Hematopoietic multipotent progenitor cell treated with erythropoietin and hydrocortisone succinate and interleukin-3 and kit ligand, for 6 days (in vitro differentiated cells): ENCODE data around the gene ARL15.

ENCODE experiments used
- DNase-seq: peaks from one replicate; pipeline ENCODE4 v3.0.0-alpha.2; 2015

The ARL15 gene

DNA sequence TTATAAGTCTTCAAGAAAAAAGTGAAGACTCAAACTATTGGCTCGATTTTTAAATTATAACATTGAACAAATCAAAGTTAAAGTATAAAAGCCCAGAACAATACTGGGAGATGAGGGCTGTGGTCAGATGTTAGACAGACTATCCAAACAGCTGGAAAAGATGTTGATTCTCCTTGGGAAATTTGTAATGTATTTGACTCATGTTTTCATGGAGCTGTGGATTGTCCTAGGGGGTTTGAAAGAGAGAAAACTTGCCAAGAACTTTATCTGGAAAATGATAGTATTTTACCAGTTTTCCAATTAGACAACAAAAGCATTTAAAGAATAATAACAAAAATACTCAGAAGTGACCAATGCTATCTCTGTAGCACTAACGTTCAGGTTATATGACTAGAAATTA, 339.2 kb downstream of the ARL15 start:
- no peak for DNase-seq

DNA sequence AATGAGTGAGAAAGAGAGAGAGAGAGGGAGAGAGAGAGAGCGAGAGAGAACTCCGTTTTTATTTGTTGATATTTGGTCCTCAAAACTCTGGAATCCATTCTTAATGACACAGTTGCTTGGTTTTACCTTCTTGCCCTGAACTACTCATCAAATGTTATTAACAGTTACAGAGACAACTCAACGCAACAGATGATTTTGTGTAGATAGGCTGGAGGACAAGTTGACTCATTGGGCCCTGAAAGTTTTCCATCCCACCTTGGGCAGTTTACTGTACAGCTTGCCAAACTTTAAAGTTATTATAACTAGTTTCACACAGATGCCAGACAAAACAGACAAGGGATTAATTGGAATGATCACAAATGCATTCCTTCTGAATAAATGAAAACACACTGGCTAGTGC, 339.9 kb downstream of the ARL15 start:
- DNase-seq, result peak; percentile 6

DNA sequence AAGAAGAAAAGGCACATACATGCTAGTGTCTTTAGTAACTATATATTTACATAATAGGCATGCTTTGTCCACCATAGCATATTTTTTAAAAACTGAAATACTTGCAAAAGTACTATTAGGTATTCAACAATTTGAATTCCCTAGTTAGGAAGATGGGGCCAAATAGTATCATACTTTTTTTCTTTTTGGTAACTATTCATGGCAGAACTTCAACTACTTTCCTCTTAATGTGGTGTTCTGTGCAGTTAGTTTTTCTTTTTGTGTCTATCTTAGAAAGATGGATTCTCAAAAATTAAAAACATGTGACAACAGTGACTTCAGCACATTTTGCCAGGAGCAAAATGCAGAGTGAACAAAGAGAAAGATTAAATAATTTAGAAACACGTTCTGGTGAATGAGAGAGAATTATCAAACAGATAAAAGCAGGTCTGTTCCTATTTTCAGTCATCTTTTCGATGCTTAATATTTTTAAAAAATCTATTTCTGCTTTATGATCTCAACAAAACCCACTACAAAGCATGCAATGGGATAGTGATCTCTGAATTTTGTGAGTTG, 341.1 kb downstream of the ARL15 start:
- no peak for DNase-seq

DNA sequence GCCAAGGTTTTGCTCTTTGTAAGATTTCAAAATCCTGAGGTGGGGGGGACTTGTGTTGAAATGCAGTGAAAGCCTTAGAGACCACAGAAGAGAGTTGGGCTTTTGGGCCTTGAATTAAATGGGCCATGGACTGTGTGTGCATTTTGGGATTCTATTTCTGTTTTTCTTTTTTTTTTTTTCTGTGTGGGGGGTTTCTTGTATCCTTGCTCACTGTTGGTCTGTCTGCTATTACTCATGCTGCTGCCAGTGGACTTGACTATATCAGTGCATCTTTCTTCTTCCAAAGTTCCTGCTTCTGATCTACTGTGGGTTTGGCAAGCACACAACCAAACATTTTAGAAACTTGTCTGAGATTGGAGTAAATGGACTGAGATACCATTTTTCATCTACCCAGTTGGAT, 344.9 kb downstream of the ARL15 start:
- no peak for DNase-seq

DNA sequence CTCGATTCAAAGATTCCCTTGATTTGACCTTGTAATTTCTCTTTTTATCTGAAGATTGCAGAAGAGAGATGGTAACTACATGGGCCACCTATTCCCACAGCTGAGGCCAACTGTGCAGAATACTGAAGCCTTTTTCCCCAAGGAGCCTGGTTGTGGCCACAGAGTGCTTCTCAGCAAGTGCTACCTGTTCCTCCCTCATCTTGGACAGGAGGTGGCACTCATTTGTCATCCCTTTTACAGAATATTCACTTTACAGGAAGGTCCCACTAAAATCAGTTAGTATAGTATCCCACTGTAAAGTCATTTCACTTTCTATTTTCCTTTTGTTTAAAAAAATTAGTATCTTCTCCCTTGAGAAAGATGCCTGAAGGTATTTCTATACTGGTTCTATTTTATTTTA, 346.4 kb downstream of the ARL15 start:
- DNase-seq, result no peak

DNA sequence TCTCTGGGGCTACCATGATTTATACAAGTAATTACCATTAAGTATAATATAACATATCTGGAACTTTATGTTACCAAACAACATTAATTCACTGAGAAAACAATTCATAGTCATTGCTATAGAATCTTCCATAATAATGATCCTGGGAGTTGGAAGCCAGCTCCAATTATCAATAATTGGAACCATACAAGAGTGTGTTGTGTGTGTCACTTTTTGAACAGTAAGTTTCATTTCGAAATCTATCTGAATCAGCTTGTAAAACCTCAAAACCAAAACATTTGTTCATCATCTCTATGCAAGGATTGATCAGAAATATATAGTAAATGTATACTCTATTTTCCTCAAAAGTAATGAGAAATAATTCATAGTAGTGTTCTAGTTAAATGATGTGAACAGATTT, 348.1 kb downstream of the ARL15 start:
- no peak for DNase-seq

DNA sequence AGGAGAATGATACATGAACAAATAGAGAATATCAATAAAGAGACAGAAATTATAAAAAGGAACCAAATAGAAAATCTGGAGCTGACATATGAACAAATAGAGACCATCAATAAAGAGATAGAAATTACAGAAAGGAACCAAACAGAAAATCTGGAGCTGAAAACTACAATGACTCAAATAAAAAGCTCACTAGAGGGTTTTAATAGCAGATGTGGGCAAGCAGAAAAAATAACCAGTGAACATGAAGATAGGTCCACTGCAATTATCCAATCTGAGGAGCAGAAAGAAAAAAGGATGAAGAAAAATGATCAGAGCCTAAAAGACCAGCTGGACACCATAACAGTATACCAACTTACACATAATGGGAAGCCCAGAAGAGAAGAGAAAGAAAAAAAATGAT, 353.7 kb downstream of the ARL15 start:
- no peak for DNase-seq

DNA sequence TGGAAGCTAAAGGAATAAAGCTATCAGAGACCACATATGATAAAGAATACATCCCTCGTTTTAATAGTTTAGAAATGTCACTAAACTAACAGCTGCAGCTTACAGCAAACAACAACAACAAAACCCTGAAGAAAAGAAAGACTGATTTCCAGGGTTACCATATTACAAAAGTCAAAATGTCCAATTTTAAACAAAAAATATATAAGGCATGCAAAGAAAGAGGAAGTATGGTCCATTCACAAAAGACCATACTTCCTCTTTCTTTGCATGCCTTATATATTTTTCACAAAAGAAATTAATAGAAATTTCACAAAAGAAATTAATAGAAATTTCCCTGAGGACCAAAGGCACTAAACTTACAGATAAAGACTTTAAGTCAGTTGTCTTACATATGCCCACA, 354.2 kb downstream of the ARL15 start:
- peak; percentile 13 for DNase-seq

DNA sequence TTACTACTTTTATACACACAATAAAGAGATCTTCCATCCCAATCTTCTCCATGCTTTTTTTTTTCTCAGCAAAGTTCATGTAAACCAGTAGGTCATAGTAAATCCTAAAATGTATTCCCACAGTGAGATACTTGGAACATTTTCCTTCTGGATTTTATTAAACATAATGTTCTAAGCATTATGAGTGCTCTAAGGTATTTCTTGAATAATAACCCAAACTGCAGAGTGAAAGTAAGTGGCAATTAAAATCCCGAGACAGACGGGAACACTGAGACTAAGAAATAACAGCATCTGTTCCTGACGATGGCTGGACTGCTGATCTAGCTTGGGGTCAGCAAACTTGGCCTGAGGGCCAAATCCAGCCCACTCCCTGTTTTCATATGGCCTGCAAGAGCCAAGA, 359.8 kb downstream of the ARL15 start:
- no peak for DNase-seq

DNA sequence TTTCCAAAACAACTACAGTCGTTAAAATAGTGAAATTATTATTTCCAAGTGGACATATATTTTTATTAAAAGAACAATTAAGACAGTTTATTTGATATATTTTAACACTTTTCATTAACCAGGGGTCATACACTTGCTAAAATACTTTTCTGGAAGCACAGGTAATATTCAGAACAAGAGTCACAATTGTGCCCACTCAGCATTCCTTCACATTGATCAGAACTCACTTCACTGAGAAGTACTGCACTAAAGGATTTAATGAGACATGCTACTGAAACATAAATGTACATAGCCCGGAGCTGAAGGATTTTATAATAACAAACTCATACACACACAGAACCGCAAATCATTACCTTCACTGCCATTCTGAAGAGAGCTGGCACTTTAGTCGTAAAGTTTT, 361.8 kb downstream of the ARL15 start:
- no peak for DNase-seq

DNA sequence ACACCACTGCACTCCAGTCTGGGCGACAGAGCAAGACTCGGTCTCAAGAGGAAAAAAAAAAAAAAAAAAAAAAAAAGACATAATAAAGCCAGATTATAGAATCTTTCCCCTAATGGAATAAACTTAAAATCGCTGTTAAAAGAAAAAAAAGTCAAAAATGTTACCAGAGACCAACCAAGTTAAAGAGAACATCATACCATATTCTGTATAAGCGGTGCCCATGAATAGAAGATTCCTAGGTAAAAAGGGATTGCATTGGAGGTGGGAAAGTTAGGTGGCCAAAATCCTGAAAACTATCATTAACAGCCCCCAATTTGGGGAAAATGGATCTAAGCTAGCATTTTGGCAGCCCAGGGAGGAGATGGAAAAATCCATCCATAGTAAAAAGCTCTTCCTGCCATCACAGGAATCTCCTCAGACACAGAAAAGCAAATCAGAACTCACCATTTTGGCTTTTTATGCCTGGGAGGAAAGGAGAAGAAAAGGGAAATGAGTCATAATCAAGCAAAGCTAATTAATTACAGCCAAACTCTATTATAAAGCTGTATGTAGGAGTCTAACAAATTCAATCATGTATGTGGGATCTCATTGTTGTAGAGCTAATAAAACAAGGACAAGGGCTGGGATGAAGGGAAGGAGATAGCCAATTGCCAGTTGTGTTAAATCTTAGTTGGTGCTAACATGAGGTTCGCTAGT, 363.8 kb downstream of the ARL15 start:
- no peak for DNase-seq

DNA sequence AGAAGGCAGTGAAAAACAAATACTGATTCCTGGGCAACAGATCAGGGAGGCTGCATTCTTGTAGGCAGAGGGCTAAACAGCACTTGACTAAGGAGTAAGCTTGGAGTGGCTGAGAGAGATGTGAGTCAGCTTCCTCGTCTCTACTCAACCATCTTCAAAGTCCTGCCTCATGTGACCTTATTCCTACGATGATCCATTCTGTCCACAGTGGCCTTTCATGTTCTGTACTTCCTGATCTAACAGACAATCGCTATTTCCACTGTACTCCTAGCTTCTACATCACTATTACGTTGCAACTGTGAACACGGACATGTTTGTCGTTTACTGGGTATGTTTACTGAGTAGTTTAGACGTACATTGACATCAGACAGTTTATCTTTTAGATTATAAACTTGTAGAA, 365.4 kb downstream of the ARL15 start:
- no peak for DNase-seq

DNA sequence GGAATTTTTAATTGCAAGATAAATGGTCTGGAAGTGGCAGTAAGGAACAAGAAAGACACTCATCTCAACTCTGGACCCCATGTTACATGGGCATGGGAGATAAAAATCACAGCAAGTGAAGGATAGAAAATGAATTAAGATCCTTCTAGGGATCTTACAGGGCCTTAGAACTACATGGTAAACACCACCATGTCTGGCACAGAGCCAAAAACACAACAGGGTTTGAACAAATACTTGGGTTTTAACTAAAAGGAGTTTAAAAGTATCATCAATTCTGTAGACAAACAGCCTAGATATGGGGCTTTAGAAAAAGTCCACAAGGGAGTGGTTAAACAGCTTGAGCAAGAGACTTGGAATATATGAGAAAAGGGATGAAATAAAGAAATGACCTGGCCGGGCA, 366.4 kb downstream of the ARL15 start:
- no peak for DNase-seq

DNA sequence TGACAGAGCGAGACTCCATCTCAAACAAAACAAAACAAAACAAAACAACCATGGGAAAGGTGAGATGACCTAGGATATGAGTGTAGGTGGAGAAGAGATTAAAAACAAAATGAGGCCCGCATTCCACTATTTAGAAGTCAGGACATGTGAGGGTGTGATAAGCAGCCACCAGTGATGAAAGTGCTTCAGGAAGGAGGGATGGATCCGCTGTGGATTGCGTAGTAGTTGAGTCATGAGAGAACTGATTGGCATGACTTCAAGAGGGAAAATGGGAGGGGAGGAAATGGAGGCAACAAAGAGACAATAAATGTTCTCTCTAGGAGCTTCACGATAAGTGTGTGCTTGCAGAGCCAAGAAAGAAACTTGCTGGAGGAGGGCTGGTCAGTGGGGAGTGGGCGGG, 367.6 kb downstream of the ARL15 start:
- DNase-seq, result no peak

DNA sequence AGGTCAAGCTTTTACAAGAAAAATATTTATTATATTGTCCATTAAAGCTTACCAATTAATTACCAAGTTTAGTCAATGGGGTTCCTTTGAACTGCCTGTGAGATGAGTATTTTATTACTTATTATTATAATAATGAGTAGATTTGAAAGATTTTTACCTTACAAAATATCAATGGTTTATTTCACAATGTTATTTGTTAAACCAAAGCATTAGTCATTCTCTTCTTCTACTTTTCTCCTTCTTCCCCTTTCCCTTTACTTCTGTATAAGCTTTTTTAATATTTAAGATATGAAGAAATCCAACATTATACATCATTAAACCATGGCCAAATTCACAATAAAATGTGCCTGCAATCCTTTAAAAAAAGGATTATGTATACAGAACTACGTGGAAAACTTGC, 369.5 kb downstream of the ARL15 start:
- DNase-seq, result no peak

DNA sequence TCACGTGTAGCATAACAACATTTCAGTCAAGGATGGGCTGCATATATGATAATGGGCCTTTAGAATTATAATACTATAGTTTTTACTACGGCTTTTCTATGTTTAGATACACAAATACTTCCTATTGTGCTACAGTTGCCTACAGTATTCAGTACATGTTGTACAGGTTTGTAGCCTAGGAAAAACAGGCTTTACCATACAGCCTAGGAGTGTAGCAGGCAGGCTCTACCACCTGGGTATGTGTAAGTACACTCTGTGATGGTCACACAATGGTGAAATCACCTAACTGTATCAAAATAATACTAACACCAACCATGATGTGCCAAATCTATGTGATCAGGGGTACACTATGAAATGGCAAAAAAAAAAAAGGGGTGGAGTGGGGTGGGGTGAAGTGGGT, 372.9 kb downstream of the ARL15 start:
- DNase-seq, result no peak

DNA sequence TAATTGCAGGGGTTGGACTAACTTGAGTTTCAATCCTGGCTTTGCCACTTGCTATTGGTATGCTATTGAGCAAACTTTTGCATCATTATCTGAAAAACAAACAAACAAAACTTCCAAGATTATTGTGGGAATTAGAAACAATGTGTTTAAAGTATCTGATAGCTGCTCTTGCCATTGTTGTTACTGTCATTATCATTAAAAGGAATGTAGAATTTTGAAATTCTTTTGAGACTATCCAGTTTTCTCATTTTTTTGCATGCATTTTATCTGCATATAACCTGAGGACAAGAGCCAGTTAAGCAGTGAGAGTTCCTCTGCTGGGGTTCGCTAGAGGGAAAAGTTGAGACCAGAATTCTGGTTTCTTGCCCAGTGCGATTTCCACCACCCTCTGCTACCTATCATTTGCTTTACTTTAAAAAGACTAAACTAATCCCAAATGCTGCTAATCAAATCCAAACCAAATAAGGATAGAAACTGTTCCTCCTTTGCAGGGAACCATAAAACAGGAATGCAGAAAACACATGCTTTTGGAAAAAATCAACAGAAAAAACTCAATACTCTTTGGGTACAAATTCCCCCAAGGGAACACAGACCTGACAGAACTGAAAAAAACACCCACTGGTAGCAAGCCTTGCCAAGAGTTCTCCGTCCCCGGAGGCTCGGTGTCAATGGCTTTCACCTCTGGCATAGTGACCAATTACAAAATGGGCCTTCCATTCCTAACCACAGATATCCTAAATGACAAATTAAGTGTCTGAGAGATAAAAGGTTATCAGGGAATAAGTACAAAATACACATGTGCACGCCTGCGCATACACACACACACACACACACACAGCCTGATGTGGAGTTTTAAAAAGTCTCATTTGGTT, 373.7 kb downstream of the ARL15 start:
- no peak for DNase-seq

DNA sequence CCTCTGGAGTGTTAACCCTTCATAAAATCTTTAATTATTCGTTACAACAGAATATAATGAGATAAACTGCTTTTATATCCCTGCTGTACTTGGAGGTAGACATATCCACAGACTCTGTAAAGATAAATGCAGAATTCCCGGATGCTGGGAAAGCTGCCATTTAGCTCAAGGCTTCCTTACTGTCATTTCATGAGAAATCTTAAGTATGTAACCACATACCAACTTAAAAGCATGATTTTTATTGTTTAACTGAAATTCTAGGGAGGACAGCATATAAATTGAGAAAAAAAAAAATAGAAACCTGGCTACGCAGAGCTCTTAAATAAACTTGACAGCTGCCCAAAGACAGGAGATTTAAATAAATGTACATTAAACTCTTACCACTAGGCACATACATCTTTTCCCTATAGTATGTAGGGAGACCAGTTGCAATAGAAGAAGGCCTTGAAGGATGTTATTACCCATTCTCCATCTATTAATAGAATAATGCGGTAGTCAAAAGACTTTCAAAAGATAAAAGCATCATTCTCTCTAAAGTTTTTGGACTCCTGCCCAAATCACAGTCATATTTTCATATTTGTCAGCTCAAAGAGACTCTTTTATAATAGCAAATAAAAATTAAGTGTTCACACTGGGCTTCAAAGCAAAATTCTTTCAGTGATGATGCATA, 376.1 kb downstream of the ARL15 start:
- DNase-seq, result no peak

DNA sequence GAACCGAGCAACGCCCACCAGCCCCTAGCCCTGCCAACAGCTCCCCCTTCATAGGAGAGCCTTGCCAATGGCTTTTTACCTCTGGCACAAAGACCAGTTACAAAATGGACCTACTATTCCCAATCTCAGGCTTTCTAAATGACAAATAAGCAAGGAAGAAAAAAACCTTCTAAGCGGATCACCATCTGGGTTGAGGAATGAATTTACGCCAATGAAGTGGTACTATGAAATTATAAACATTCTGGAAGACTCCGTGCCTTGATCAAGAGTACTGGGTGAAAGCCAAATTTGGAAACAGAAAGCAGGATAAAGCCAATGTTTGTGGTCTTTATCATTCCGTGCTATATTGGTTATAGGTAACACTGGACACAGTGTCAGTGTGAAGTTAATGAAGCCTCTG, 378.0 kb downstream of the ARL15 start:
- no peak for DNase-seq

DNA sequence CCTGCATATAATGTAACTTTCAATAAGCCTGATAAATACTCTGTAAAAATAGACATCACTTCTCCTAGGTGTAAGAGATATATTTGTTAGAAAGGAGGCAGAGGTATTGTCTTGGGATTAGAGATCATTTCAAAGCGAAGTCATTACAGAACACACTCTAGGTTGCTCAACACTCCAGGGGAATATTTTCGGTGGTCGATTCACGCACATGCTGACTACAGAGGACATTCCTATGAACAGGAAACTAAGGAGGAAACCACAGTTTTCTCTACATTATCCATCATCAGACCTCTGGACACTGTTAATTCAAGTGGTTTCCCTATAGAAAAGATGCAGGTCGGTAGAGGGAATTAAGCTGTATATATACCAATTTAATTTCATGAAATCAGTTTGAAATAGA, 379.9 kb downstream of the ARL15 start:
- DNase-seq, result no peak

DNA sequence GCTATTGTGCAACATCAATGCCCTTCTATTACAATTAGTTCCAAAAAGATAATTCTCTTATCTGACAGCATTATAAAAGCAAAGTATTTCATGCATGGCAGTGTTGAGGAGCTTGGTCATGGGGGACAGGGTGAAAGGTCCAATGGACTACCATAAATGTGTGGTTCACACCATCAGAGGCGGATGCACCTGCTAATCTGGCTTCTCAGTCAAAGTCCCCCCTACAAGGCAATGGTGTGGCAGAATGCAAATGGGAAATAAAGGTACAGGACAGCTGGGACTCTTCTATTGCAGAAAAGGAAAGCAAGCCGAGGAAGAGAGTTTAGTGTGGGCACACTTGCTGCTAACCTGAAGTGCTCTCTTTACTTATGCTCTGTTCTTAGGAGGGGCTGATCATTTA, 380.8 kb downstream of the ARL15 start:
- DNase-seq, result no peak

DNA sequence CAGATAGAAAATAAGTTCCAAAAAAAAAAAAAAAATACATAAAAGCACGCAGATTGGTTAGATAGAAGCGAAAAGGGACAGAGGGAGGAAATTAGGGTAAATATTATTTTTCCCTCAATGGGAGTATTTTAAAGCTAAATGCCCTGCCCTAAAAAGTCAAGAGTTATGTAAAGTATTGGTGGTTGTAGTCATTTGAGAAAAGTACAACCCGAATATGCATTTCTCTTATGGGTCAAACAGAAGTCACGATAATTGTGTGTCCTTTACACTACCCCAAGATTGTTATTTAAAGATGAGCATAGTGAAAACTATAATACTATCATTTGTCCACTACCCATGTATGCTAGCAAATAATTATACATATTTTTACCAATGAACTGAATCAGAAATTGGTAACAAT, 381.2 kb downstream of the ARL15 start:
- DNase-seq, result no peak

DNA sequence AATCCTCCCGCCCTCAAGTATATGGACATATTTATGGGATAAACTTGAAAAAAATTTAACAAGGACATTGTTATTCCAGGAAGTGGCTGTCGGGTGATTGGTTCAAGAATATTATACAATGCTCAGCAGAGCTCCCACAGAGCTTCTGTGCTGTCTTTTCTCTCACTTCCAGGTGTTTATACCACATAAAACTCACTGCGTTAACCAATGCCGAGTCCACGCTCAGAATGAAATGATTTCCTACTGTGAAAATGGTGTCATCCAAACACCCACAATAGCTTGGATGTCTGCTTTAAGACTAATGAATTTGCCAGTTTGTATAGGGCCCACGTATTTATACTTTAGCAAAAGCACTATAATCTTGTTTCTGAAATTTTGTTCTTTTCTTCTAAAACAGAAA, 381.7 kb downstream of the ARL15 start:
- no peak for DNase-seq
